NCI-H1694 (cell line): ENCODE data around the gene CBX4.

Experiments used
- DNase-seq: peaks from one replicate; lab custom pipeline; 2025; lab: John Stamatoyannopoulos, UW

The CBX4 gene

GRCh38 chr17:79786930-79787643 lies 52.2 kb downstream of the CBX4 start:
- no peak for DNase-seq

GRCh38 chr17:79785900-79786810 lies 53.1 kb downstream of the CBX4 start:
- DNase-seq = no peak

GRCh38 chr17:79785017-79785899 lies 54.0 kb downstream of the CBX4 start:
- DNase-seq = no peak

GRCh38 chr17:79784353-79785016 lies 54.8 kb downstream of the CBX4 start:
- DNase-seq = no peak

- no peak for DNase-seq
Observed at GRCh38 chr17:79783891-79784290, 55.3 kb downstream of the CBX4 start.
